Parathyroid adenoma (tissue), 2 donors: ENCODE results near the gene KCNA5.

Source experiments
- H2AFZ ChIP-seq: fragments of 300-600 bp; sonication (generic); one replicate; pipeline ENCODE4 v1.7.0; 2017; ENCODE audit warnings: antibody characterized with exemption, mild to moderate bottlenecking
- H3K27ac ChIP-seq: fragments of 300-600 bp; sonication (generic); one replicate; pipeline ENCODE4 v1.7.0; 2017
- H3K27me3 ChIP-seq: fragments of 300-600 bp; sonication (generic); one replicate; pipeline ENCODE4 v1.7.0; 2017; ENCODE audit warnings: low read length; ENCODE audit not compliant: control insufficient read depth, insufficient read depth
- H3K36me3 ChIP-seq: fragments of 300-600 bp; sonication (generic); one replicate; pipeline ENCODE4 v1.7.0; 2017; ENCODE audit warnings: low read length; ENCODE audit not compliant: control insufficient read depth, insufficient read depth
- H3K4me1 ChIP-seq: fragments of 300-600 bp; sonication (generic); one replicate; pipeline ENCODE4 v1.7.0; 2017; ENCODE audit warnings: control low read depth
- H3K4me2 ChIP-seq: fragments of 300-600 bp; sonication (generic); one replicate; pipeline ENCODE4 v1.7.0; 2017; ENCODE audit warnings: low read length
- H3K4me3 ChIP-seq: fragments of 300-600 bp; sonication (generic); one replicate; pipeline ENCODE4 v1.7.0; 2017; ENCODE audit warnings: low read depth, low read length
- H3K79me2 ChIP-seq: fragments of 300-600 bp; sonication (generic); one replicate; pipeline ENCODE4 v1.7.0; 2017; ENCODE audit warnings: control low read depth
- H3K9ac ChIP-seq: fragments of 300-600 bp; sonication (generic); one replicate; pipeline ENCODE4 v1.7.0; 2017; ENCODE audit warnings: mild to moderate bottlenecking
- H3K9me3 ChIP-seq: fragments of 300-600 bp; sonication (generic); one replicate; pipeline ENCODE4 v1.7.0; 2017; ENCODE audit warnings: low read length; ENCODE audit not compliant: control insufficient read depth
- CTCF ChIP-seq: fragments of 300-600 bp; sonication (generic); IDR thresholded peaks from one replicate; pipeline ENCODE4 v1.7.0; 2017; ENCODE audit warnings: antibody characterized with exemption, mild to moderate bottlenecking
- donor health status: primary hyperparathyroidism.

The KCNA5 gene

GRCh38 chr12:5000658-5001385 is 42.9 kb upstream of the KCNA5 start:
- TF ChIP-seq CTCF: no peak
- no peaks in the 10 kb centered on the region for H3K79me2 ChIP-seq
- H2AFZ ChIP-seq: no peak overlapping the region
- no peaks in the 10 kb centered on the region for H3K4me1 ChIP-seq
- no peaks in the 10 kb centered on the region for H3K36me3 ChIP-seq
- no peaks in the 10 kb centered on the region for H3K9me3 ChIP-seq
- no peak overlapping the region for H3K27ac ChIP-seq
- no peaks in the 10 kb centered on the region for H3K27me3 ChIP-seq
- H3K9ac ChIP-seq: no peak overlapping the region
- H3K4me2 ChIP-seq: no peak overlapping the region
- H3K4me3 ChIP-seq: no peak overlapping the region

GRCh38 chr12:5003025-5003666 is 40.5 kb upstream of the KCNA5 start:
- Histone ChIP-seq H3K4me3 (no peak overlapping the region), H2AFZ (no peak overlapping the region), H3K36me3 (no peaks in the 10 kb centered on the region), H3K9me3 (no peaks in the 10 kb centered on the region), H3K27ac (no peak overlapping the region), H3K4me1 (no peaks in the 10 kb centered on the region), H3K27me3 (no peaks in the 10 kb centered on the region), H3K4me2 (no peak overlapping the region), H3K9ac (no peak overlapping the region), H3K79me2 (no peaks in the 10 kb centered on the region)
- peak; percentile 97 for TF ChIP-seq CTCF

GRCh38 chr12:5008661-5009060 is 35.0 kb upstream of the KCNA5 start:
- H3K4me3 ChIP-seq: no peak overlapping the region
- no peaks in the 10 kb centered on the region for H3K36me3 ChIP-seq
- no peak overlapping the region for H2AFZ ChIP-seq
- no peak for TF ChIP-seq CTCF
- H3K27me3 ChIP-seq: no peaks in the 10 kb centered on the region
- no peaks in the 10 kb centered on the region for H3K4me1 ChIP-seq
- no peaks in the 10 kb centered on the region for H3K9me3 ChIP-seq
- H3K9ac ChIP-seq: no peak overlapping the region
- no peak overlapping the region for H3K4me2 ChIP-seq
- no peak overlapping the region for H3K27ac ChIP-seq
- no peaks in the 10 kb centered on the region for H3K79me2 ChIP-seq

GRCh38 chr12:5010151-5010550 is 33.5 kb upstream of the KCNA5 start:
- Histone ChIP-seq H3K4me1 (no peaks in the 10 kb centered on the region), H3K9ac (no peak overlapping the region), H3K27me3 (no peaks in the 10 kb centered on the region), H3K36me3 (no peaks in the 10 kb centered on the region), H3K4me2 (no peak overlapping the region), H3K27ac (no peak overlapping the region), H3K4me3 (no peak overlapping the region), H3K79me2 (no peaks in the 10 kb centered on the region), H3K9me3 (no peaks in the 10 kb centered on the region), H2AFZ (no peak overlapping the region)
- no peak for TF ChIP-seq CTCF

GRCh38 chr12:5012337-5012736 is 31.3 kb upstream of the KCNA5 start:
- H3K4me3 ChIP-seq: no peak overlapping the region
- no peaks in the 10 kb centered on the region for H3K79me2 ChIP-seq
- H3K9ac ChIP-seq: no peak overlapping the region
- TF ChIP-seq CTCF: no peak
- H3K4me1 ChIP-seq: no peaks in the 10 kb centered on the region
- no peaks in the 10 kb centered on the region for H3K27me3 ChIP-seq
- no peak overlapping the region for H2AFZ ChIP-seq
- no peak overlapping the region for H3K27ac ChIP-seq
- no peak overlapping the region for H3K4me2 ChIP-seq
- H3K36me3 ChIP-seq: no peaks in the 10 kb centered on the region
- H3K9me3 ChIP-seq: no peaks in the 10 kb centered on the region
